Measurements from ENCODE around the gene ATL3. TPM values are rescaled to one million over a fixed set of nuclear protein-coding genes. Genes with fewer than 3 reads are reported as not detected.
A peak's percentile ranks its signal among the peaks of the same experiment; 100 is the strongest.

The ATL3 gene
- total RNA-seq, 1 experiment from 2014 or later, result 79.0 TPM

DNA sequence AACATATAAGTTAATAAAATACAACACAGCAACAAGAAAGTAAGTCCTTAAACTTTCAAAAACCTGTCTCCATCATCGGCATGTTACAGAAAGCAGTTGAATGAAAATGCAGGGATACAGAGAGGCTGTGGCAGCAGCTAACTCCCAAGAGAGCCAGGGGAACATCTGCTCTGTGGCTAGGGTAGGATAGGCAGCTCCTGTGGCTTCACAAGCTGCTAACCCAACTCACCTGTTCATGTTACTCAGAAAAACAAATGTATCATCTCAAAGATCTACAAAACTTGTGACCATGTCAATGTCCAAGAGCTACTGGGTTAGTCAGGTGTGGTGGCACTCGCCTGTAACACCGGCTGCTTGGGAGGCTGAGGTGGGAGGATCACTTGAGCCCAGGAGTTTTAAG lies 41.8 kb downstream of the ATL3 start:
- Histone ChIP-seq H3K9me3 (ENCODE audit: control insufficient read depth, insufficient read depth, low read depth, low read length) (no peaks in the 10 kb centered on the region), H3K4me3 (ENCODE audit: low read depth in 2 of 2, low read length in 2 of 2) (no peak overlapping the region), H3K4me1 (ENCODE audit: control insufficient read depth, insufficient read depth, low read length) (no peaks in the 10 kb centered on the region), H3K27me3 (ENCODE audit: control insufficient read depth, insufficient read depth, low read length) (no peaks in the 10 kb centered on the region), H3K36me3 (ENCODE audit: control insufficient read depth, insufficient read depth, low read length) (peaks cover 32% of the 10 kb centered on the region), H3K27ac (ENCODE audit: low read length) (no peak overlapping the region)
- TF ChIP-seq SIN3A (IDR thresholded peaks at IDR 0.05; ENCODE audit: borderline replicate concordance, insufficient read depth, low read depth, low read length), result no peak
- no peak for TF ChIP-seq REST (IDR thresholded peaks at IDR 0.05; ENCODE audit: insufficient read depth in 1 of 2, low read depth in 2 of 2, low read length in 1 of 2)
- TF ChIP-seq, protein P1, sequence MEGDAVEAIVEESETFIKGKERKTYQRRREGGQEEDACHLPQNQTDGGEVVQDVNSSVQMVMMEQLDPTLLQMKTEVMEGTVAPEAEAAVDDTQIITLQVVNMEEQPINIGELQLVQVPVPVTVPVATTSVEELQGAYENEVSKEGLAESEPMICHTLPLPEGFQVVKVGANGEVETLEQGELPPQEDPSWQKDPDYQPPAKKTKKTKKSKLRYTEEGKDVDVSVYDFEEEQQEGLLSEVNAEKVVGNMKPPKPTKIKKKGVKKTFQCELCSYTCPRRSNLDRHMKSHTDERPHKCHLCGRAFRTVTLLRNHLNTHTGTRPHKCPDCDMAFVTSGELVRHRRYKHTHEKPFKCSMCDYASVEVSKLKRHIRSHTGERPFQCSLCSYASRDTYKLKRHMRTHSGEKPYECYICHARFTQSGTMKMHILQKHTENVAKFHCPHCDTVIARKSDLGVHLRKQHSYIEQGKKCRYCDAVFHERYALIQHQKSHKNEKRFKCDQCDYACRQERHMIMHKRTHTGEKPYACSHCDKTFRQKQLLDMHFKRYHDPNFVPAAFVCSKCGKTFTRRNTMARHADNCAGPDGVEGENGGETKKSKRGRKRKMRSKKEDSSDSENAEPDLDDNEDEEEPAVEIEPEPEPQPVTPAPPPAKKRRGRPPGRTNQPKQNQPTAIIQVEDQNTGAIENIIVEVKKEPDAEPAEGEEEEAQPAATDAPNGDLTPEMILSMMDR (IDR thresholded peaks at IDR 0.05), result no peak
- TF ChIP-seq TCF7L2 (IDR thresholded peaks at IDR 0.05; ENCODE audit: low read depth, low read length), result no peak
- no peak for TF ChIP-seq POLR2AphosphoS5 (IDR thresholded peaks at IDR 0.05; ENCODE audit: low read depth, low read length)
- in situ Hi-C loops (cut with HindIII; ENCODE audit: low pct_unique_long_range_greater_than_20kb, low sequenced_read_pairs), result no loop called here
- ATAC-seq, result no peak
- intact Hi-C loops (cut with micrococcal nuclease; ENCODE audit: unreplicated experiment), result no loop called here
- no peak for DNase-seq (ENCODE audit: low read depth, low spot score)
- ChIA-PET POLR2A (interaction anchor here (0.6 kb wide), 1 partner anchor 170 kb away, joined by 5 read pairs; no protein-coding TSS in a partner anchor), CTCF (no interaction called here)
- no TSS peak for BruUV-seq (replicated peaks)

- intact Hi-C loops (cut with micrococcal nuclease; ENCODE audit: unreplicated experiment), result no loop called here
- no peak overlapping the region for H3K4me3 ChIP-seq (ENCODE audit: low read depth in 2 of 2, low read length in 2 of 2)
- peaks cover 10% of the 10 kb centered on the region; the same call in 1 of the 2 replicates for H3K36me3 ChIP-seq (ENCODE audit: control insufficient read depth, insufficient read depth, low read length)
- in situ Hi-C loops (cut with HindIII; ENCODE audit: low pct_unique_long_range_greater_than_20kb, low sequenced_read_pairs), result no loop called here
- no peak for DNase-seq (ENCODE audit: low read depth, low spot score)
- TF ChIP-seq POLR2AphosphoS5 (IDR thresholded peaks at IDR 0.05; ENCODE audit: low read depth, low read length) (peak; percentile 30; the same call in 1 of the 2 replicates), TCF7L2 (IDR thresholded peaks at IDR 0.05; ENCODE audit: low read depth, low read length) (no peak)
- TF ChIP-seq, protein P1 (IDR thresholded peaks at IDR 0.05), result no peak
- ChIA-PET CTCF (no interaction called here), POLR2A (no interaction called here)
- BruUV-seq (replicated peaks), result no TSS peak
- no peaks in the 10 kb centered on the region for H3K9me3 ChIP-seq (ENCODE audit: control insufficient read depth, insufficient read depth, low read depth, low read length)
- no peak overlapping the region for H3K27ac ChIP-seq (ENCODE audit: low read length)
- H3K27me3 ChIP-seq (ENCODE audit: control insufficient read depth, insufficient read depth, low read length), result no peaks in the 10 kb centered on the region
- no peaks in the 10 kb centered on the region for H3K4me1 ChIP-seq (ENCODE audit: control insufficient read depth, insufficient read depth, low read length)
- peak; percentile 52 for ATAC-seq
Measured at GRCh38 chr11:63623513-63624140, 47.5 kb downstream of the ATL3 start.
